Subcutaneous abdominal adipose tissue (tissue), 5 donors: ENCODE results near the gene UTF1.

Experiments used
- H3K27ac ChIP-seq: one replicate; pipeline ENCODE4 v1.7.0; 2013; ENCODE audit warnings: low read depth, mild to moderate bottlenecking, inconsistent platforms, low read length, moderate library complexity
- H3K27me3 ChIP-seq, 5 donors: one replicate each; pipeline ENCODE4 v1.7.0; 2013; ENCODE audit warnings: low read length in 5 of 5, inconsistent platforms in 1 of 5; ENCODE audit not compliant: control insufficient read depth in 5 of 5, insufficient read depth in 4 of 5
- H3K36me3 ChIP-seq, 5 donors: one replicate each; pipeline ENCODE4 v1.7.0; 2013; ENCODE audit warnings: low read length in 5 of 5; ENCODE audit not compliant: control insufficient read depth in 5 of 5, insufficient read depth in 5 of 5
- H3K4me1 ChIP-seq, 5 donors: one replicate each; pipeline ENCODE4 v1.7.0; 2013; ENCODE audit warnings: low read length in 5 of 5, mild to moderate bottlenecking in 3 of 5, moderate library complexity in 1 of 5; ENCODE audit not compliant: control insufficient read depth in 5 of 5, insufficient read depth in 5 of 5
- H3K4me3 ChIP-seq, 5 donors: one replicate each; pipeline ENCODE4 v1.7.0; 2013; ENCODE audit warnings: low read length in 5 of 5, low read depth in 1 of 5
- H3K9ac ChIP-seq, 5 donors: one replicate each; pipeline ENCODE4 v1.7.0; 2013; ENCODE audit warnings: low read length in 5 of 5, mild to moderate bottlenecking in 4 of 5, moderate library complexity in 3 of 5
- H3K9me3 ChIP-seq, 5 donors: one replicate each; pipeline ENCODE4 v1.7.0; 2013; ENCODE audit warnings: low read length in 5 of 5; ENCODE audit not compliant: control insufficient read depth in 5 of 5
- donor health status: healthy.
- donor health status: healthy.
- donor health status: healthy.
- donor health status: healthy.
- donor health status: healthy.

UTF1 gene

GRCh38 chr10:133270773-133271297 is 40.8 kb downstream of the UTF1 start:
- Histone ChIP-seq H3K9me3 (no peaks in the 10 kb centered on the region), H3K36me3 (peaks cover 0 to 12% (median 3%) of the 10 kb centered on the region in 5 donors), H3K9ac (no peak overlapping the region), H3K4me3 (no peak overlapping the region), H3K27me3 (peaks cover 5 to 21% (median 17%) of the 10 kb centered on the region in 5 donors), H3K27ac (no peak overlapping the region), H3K4me1 (peaks cover 0 to 15% (median 8%) of the 10 kb centered on the region in 5 donors)

GRCh38 chr10:133271521-133272300 is 41.7 kb downstream of the UTF1 start:
- Histone ChIP-seq H3K36me3 (peaks cover 0 to 12% (median 3%) of the 10 kb centered on the region in 5 donors), H3K27ac (no peak overlapping the region), H3K4me1 (peaks cover 0 to 16% (median 7%) of the 10 kb centered on the region in 5 donors), H3K4me3 (no peak overlapping the region), H3K27me3 (peaks cover 12 to 29% (median 26%) of the 10 kb centered on the region in 5 donors), H3K9ac (no peak overlapping the region), H3K9me3 (no peaks in the 10 kb centered on the region)

- H3K4me3 ChIP-seq: no peak overlapping the region
- H3K9me3 ChIP-seq: no peaks in the 10 kb centered on the region
- H3K27ac ChIP-seq: no peak overlapping the region
- H3K4me1 ChIP-seq: peaks cover 0 to 18% (median 7%) of the 10 kb centered on the region in 5 donors
- peaks cover 0 to 12% (median 3%) of the 10 kb centered on the region in 5 donors for H3K36me3 ChIP-seq
- peaks cover 12 to 32% (median 26%) of the 10 kb centered on the region in 5 donors for H3K27me3 ChIP-seq
- no peak overlapping the region for H3K9ac ChIP-seq
These were observed 42.4 kb downstream of the UTF1 start for GRCh38 chr10:133272301-133272963.

GRCh38 chr10:133272964-133273420 is 43.0 kb downstream of the UTF1 start:
- peaks cover 0 to 24% (median 8%) of the 10 kb centered on the region in 5 donors for H3K4me1 ChIP-seq
- H3K9me3 ChIP-seq: no peaks in the 10 kb centered on the region
- no peak overlapping the region for H3K4me3 ChIP-seq
- H3K36me3 ChIP-seq: peaks cover 0 to 12% (median 3%) of the 10 kb centered on the region in 5 donors
- H3K27me3 ChIP-seq: peaks cover 12 to 33% (median 26%) of the 10 kb centered on the region in 5 donors
- no peak overlapping the region for H3K27ac ChIP-seq
- no peak overlapping the region for H3K9ac ChIP-seq

GRCh38 chr10:133273534-133274143 is 43.6 kb downstream of the UTF1 start:
- Histone ChIP-seq H3K4me1 (peaks cover 0 to 30% (median 11%) of the 10 kb centered on the region in 5 donors), H3K36me3 (peaks cover 0 to 13% (median 3%) of the 10 kb centered on the region in 5 donors)

GRCh38 chr10:133274751-133275683 is 45.0 kb downstream of the UTF1 start:
- Histone ChIP-seq H3K27me3 (peaks cover 12 to 33% (median 26%) of the 10 kb centered on the region in 5 donors), H3K9me3 (no peaks in the 10 kb centered on the region), H3K27ac (no peak overlapping the region), H3K36me3 (peaks cover 0 to 27% (median 17%) of the 10 kb centered on the region in 5 donors), H3K9ac (no peak overlapping the region), H3K4me1 (peaks cover 0 to 34% (median 11%) of the 10 kb centered on the region in 5 donors), H3K4me3 (peak overlapping the region in 2 of 5 donors; percentile 41 to 46)

More at GRCh38 chr10:133273534-133274143, 43.6 kb downstream of the UTF1 start:
- no peak overlapping the region for H3K27ac ChIP-seq
- peaks cover 12 to 33% (median 26%) of the 10 kb centered on the region in 5 donors for H3K27me3 ChIP-seq
- no peaks in the 10 kb centered on the region for H3K9me3 ChIP-seq
- H3K9ac ChIP-seq: no peak overlapping the region
- H3K4me3 ChIP-seq: no peak overlapping the region

GRCh38 chr10:133275684-133276092 is 45.7 kb downstream of the UTF1 start:
- Histone ChIP-seq H3K36me3 (peaks cover 0 to 28% (median 22%) of the 10 kb centered on the region in 5 donors), H3K27me3 (peaks cover 12 to 33% (median 26%) of the 10 kb centered on the region in 5 donors), H3K27ac (no peak overlapping the region), H3K9me3 (no peaks in the 10 kb centered on the region), H3K9ac (no peak overlapping the region), H3K4me1 (peaks cover 0 to 34% (median 11%) of the 10 kb centered on the region in 5 donors), H3K4me3 (peak overlapping the region in 2 of 5 donors; percentile 41 to 46)

GRCh38 chr10:133276100-133276434 is 46.0 kb downstream of the UTF1 start:
- Histone ChIP-seq H3K9ac (no peak overlapping the region), H3K27me3 (peaks cover 12 to 33% (median 26%) of the 10 kb centered on the region in 5 donors), H3K9me3 (no peaks in the 10 kb centered on the region), H3K27ac (no peak overlapping the region), H3K4me1 (peaks cover 0 to 34% (median 11%) of the 10 kb centered on the region in 5 donors), H3K36me3 (peaks cover 0 to 30% (median 24%) of the 10 kb centered on the region in 5 donors), H3K4me3 (peak overlapping the region in 3 of 5 donors; percentile 23 to 46 (median 41))
